IPS-NIHi7 (cell line): ENCODE results near the gene SOX18.
A peak's percentile ranks its signal among the peaks of the same experiment; 100 is the strongest.
"Not testable (repeated sequence)": the region's sequence is repeated elsewhere in the genome, so short reads cannot be mapped to it uniquely, and the experiment has no call there.

Source experiments
- DNase-seq: peaks from one replicate; pipeline ENCODE4 v3.0.0; 2012; ENCODE audit warnings: mixed read lengths; ENCODE audit errors: extremely low spot score

Gene SOX18

GRCh38 chr20:64049060-64049877, at the start of gene SOX18:
Gene SOX18 (minus strand): TSS chr20:64049639. CDS start chr20:64049516, 123 bp downstream.
- no peak for DNase-seq

GRCh38 chr20:64098471-64099013, 49.1 kb upstream of the SOX18 start:
- no peak for DNase-seq

- DNase-seq = no peak
Observed at GRCh38 chr20:64096535-64096934, 47.1 kb upstream of the SOX18 start.

DNA sequence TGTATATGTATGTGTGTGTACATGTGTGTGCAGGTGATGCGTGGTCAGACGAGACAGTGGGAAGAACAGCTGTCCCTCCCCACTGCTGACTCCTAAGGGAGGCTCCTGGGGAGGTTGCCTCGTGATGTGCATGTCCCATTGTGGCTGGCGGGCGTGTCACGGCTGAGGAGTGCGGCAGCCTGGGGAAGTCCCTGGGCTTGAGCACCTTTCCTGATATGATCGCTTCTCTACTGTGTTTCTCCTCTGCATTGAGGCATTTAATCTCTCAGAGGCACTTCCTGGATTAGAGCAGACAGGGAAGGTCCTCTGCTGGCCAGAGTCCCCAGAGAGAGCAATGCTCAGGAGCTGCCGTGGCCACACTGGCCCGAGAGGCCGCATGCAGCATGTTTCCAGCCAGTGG, 46.5 kb upstream of the SOX18 start:
- DNase-seq = no peak

DNA sequence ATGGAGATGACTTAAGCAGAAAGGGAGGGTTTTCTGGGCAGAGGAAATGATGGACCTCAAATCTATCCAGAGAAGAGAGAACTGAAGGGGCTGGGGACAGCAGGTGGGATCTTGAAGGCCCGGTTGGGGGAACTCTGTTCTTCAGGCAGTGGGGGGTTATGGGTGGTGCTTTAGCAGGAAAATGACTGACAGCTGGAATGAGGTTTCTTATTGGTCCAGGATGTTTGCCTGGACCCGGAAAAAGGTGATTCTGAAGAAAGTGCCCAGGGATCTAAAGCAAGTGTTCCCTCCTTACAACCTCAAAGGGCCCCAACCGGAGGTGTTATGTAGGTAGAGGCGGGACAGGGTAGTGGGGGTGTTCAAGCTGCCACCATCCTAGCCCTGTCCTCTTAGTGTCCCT, 46.0 kb upstream of the SOX18 start:
- DNase-seq = no peak

DNA sequence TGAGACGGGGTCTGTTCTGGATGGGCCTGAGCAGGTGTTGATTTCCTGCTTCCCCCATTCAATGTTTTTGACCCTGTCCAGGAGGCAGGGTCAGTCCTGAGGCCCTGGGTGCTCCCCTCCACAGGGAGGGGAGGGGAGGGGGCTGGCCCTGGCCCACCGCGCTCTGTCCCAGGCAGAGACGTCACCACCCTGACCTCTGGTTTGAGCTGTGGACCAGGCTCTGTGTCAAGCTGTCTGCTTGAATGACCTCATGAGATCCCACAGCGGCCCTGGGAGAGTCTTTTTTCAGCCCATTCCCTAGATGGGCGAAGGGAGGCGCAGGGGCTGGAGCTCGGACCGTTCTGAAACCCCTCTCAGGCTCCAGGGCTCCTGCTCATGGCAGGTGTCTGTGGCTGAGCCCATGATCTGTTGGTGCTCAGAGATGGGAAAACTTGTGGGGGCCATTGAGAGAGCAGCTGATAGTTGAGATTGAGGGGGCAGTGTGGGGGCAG, 43.6 kb upstream of the SOX18 start:
- peak; percentile 40 for DNase-seq

DNA sequence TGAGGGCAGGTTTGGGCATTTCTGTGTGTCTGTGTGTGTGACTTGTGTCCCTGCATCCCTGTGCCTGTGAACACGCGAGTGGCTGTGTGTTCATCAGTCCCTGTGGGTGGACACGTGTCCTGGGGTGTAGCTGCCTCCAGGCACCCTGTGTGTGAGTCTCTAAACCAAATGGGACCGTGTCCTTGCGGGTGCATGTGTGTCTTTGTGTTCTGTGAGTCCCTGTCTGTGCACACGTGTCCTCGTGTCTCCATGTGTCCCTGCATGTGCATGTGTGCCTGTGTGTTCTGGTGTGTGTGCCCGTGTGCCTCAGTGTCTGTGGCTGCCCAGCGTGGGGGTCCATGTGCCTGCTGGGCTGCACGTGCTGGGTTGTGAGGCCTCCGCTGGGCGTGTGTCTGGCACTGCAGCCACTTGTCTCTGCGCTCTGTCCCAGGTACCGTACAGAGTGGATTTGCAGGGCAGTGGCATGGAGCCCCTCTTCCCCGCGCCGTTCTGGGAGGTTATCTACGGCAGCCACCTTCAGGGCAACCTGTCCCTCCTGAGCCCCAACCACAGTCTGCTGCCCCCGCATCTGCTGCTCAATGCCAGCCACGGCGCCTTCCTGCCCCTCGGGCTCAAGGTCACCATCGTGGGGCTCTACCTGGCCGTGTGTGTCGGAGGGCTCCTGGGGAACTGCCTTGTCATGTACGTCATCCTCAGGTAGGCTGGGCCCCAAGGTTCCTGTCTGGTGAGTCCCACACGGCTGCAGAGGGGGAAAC, 43.0 kb upstream of the SOX18 start:
- DNase-seq = no peak

DNA sequence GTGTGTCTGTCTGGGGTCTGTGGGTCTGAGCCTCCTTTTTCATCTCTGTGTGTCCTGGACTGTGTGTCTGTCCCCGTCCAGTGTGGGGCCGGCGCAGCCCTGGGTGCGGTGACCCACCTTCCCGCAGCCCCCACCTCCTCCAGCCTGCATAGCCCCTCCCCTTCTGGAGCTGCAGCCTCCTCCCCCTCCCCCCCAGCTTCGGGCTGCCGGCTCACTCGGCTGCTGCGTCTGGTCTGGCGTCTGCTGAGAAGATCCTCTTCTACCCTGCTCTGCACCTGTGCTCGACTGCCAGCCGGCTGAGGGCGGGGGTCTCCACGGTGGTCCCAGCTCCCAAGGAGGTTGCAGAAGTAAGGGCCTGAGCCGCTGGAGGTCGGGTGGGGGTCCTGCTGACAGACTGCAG, 42.3 kb upstream of the SOX18 start:
- peak; percentile 46 for DNase-seq

DNA sequence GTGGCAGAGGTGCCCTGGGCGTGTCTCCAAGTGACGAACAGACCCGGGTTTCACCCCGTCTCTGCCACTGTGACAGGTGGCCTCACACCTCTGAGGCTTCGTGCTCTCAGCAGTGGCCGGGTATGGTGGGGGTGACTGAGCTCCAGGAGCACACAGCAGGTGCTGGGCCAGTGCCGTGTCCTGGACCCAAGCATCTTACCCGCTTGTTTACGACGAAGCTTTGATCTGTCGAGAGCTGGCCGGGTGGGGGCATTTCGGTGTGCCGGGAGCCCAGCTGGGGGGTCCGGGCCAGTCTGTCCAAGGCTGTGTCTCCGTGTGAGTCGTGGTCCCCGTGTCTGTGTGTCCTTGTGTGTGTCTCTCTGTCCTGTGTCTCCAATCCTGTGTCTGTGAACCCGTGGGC, 41.9 kb upstream of the SOX18 start:
- DNase-seq = no peak

GRCh38 chr20:64090165-64090564, 40.7 kb upstream of the SOX18 start:
- no peak for DNase-seq

GRCh38 chr20:64088586-64088985, 39.1 kb upstream of the SOX18 start:
- not testable (repeated sequence) for DNase-seq

- not testable (repeated sequence) for DNase-seq
Observed at GRCh38 chr20:64087226-64087825, 37.9 kb upstream of the SOX18 start.

DNA sequence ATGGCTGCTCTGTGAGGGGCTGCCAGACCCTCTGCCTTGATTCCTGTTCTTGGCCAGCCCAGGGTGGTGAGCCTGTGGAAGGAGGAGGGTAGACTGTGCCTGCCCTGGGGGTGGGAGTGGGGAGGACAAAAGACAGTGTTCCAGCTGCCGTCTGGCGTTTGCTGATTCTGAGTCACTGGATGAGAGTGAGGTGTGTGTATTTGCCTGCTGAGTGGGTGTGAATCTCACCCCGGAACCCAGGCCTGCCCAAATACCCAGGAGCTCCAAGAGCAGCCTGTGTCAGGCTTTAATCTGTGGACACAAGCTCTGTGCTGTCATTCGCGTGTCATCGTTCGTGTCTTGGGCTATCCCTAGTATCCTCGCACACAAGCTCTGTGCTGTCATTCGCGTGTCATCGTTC, 37.4 kb upstream of the SOX18 start:
- DNase-seq = no peak

DNA sequence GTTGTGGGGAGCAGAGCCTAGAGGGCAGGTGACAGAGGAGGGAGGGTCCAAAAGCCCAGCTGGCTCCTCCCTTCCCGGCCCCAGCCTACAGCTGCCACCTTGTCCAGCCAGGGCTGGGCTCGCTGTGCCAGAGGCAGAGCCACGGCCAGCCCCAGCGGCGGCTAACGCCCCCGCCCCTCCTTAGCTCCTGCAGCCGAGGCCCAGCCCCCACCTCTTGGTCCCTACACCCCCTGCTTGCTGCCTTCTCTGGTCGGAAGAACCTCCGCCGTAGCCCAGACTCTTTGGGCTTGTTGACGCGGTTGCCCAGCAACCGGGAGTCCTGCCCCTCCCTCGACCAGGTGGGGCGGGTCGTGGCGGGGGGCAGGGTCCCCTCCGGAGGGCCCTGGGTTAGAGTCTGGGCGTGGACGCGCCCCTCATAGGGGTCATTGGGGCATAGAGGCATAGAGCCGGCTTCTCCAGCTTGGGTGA, 35.3 kb upstream of the SOX18 start:
- DNase-seq = peak; percentile 63

DNA sequence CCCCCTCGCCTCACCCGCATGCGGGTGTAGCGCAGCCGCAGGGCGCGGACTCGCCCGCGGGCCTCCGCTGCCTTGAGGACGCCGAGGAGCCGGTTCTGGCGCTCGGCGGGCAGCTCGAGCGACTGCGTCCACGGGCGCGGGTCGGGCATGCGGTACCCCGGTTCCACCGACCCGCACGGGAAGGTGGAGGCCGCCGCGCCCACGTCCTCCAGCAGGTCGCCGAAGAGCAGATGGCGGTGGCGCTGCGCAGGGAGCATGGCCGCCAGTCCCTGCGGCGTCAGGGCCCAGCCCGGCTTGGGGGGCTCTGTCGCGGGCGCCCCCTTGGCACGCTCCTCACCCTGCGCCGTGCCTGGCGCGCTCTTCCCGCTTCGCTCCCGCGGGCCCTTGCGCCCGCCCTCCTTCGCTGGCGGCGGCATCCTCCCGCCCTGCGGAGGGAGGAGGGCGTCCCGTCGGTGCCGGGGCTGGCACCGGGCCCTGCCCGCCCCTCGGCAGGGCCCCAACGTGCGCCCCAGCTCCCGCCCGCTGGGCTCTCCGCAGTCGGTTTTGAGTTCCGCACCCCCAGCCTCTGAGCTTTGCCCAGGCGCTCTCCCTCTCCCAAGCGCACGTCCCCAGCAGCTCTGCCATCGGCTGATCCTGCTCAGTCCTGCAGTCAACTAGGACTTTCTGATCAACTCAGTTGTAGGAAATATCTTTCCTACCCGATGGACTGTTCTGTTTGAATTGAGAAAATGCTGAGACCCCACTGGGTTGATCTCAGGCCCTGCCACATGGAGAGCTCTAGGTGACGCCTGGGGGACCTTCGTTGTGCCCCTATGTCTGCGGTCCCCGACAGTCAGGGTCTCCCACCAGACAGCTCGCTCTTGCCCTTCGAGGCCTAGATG, 34.6 kb upstream of the SOX18 start, which contains the start of gene LKAAEAR1:
LKAAEAR1 (minus strand) TSS at position 595 of the 881 bp plus-strand sequence; CDS start at position 416, 179 bp downstream.
- no peak for DNase-seq

- DNase-seq = peak; percentile 89
Observed at GRCh38 chr20:64083378-64083803, 34.0 kb upstream of the SOX18 start.

DNA sequence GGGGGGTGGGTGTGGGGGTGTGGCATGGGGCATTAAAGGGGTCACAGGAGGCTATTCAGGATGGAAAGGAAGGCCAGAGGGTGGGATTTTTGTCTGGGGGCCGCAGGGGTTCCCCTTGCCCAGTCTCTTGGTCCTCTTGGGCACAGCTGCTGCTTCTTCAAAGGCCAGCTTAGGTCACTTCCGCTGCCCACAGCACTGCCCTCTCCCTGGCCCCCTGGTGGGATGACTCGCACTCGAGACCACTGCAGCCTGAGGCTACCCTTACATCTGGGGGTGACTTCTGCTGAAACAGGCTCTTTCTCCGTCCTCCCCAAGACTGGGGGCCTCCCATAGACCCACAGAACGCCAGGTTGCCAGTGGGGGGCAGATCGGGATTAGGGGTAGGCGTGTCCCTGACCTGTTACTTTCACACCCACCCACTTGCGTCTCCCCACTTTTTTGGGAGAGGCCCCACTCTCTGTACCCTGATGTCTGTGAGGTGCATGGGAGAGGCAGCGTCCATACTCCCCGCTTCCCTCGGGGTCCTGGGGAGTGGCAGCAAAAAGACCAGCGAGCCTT, 33.5 kb upstream of the SOX18 start:
- no peak for DNase-seq

- DNase-seq = peak; percentile 38
Observed at GRCh38 chr20:64082126-64082731, 32.8 kb upstream of the SOX18 start.

GRCh38 chr20:64081624-64081964, 32.2 kb upstream of the SOX18 start:
- DNase-seq = no peak
